Left hindlimb (tissue), 1 donor: ENCODE measurements around the gene ZNF597.
A peak's percentile ranks its signal among the peaks of the same experiment; 100 is the strongest.

ENCODE experiments used
- DNase-seq: peaks from one replicate; pipeline ENCODE4 v3.0.0-alpha.2; 2018

ZNF597 gene

GRCh38 chr16:3439637-3440036 lies 3.7 kb downstream of the ZNF597 start:
- DNase-seq = no peak

- no peak for DNase-seq
Measured at GRCh38 chr16:3434373-3434772, 8.9 kb downstream of the ZNF597 start.

- DNase-seq = peak; percentile 42
Measured at GRCh38 chr16:3431779-3432219, 11.5 kb downstream of the ZNF597 start.

GRCh38 chr16:3413730-3414379 lies 29.4 kb downstream of the ZNF597 start:
- DNase-seq = no peak

- DNase-seq = no peak
Measured at GRCh38 chr16:3408561-3409197, 34.6 kb downstream of the ZNF597 start.

- no peak for DNase-seq
Measured at GRCh38 chr16:3401719-3402397, 41.4 kb downstream of the ZNF597 start.

- peak; percentile 99 for DNase-seq
Measured at GRCh38 chr16:3400779-3401688, 42.3 kb downstream of the ZNF597 start, which contains the start of the genes ZNF174 and ZSCAN32. TSS of gene ZNF174 (plus strand) at chr16:3401215. CDS start at chr16:3402005, 790 bp downstream. TSS of gene ZSCAN32 (minus strand) at chr16:3401004. CDS start at chr16:3397557, 3,447 bp downstream.

GRCh38 chr16:3400446-3400778 lies 42.9 kb downstream of the ZNF597 start:
- DNase-seq = no peak

GRCh38 chr16:3389663-3390338 lies 53.5 kb downstream of the ZNF597 start:
- DNase-seq = no peak

- no peak for DNase-seq
Measured at GRCh38 chr16:3388325-3388724, 55.0 kb downstream of the ZNF597 start.

- no peak for DNase-seq
Measured at GRCh38 chr16:3383045-3383448, 60.3 kb downstream of the ZNF597 start.
